AG08395 (cell line): ENCODE results near the gene TMOD1.
"Not testable (repeated sequence)": the region's sequence is repeated elsewhere in the genome, so short reads cannot be mapped to it uniquely, and the experiment has no call there.

ENCODE experiments used
- DNase-seq: peaks from one replicate; pipeline ENCODE4 v3.0.0; 2012; ENCODE audit warnings: mixed read lengths, low spot score

TMOD1 gene

DNA sequence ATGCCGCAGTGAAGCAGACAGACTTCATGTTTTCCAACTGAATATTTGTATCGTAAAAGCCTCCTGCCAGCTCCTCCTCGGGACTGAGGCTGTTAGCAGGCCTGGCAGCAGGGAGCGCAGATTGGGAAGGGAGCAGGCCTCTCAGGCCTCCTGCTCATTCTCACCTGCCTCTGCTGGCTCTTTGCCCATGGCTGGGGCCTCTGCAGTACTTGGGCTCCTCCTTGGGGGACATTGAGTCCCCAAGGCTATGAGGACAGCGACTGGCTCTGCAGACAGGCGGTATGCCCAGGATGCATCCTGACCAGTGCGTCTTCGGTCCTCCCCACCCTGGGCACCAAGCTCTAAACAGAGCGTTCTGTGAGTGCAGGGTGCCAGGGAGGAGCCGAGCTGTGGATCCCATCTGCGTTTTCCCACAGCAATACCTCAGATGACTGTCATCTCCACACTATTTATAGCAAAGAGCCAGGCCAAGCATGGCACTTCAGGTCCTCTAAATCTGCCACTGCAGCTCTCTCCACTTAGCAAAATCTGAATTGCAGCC is 93.0 kb downstream of the TMOD1 start:
- DNase-seq: no peak

DNA sequence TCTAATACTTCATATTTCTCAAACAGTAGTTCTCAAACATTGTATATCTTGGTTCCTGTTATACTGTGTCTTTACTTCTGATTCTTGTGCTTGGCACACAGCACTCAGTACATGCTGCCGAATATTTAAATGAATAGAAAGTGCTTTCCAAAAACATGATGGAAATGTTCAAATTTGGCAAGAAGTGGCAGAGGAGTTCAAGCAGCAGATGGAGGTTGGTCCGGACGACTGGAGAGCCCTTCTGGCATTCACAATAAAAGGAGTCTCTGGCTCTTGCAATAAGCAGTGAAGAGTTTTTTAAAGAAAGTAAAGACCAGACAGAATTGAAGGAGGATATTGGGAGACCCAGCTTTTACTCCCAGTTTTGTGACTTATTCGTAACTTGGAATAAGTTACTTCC is 95.4 kb downstream of the TMOD1 start:
- DNase-seq: no peak

DNA sequence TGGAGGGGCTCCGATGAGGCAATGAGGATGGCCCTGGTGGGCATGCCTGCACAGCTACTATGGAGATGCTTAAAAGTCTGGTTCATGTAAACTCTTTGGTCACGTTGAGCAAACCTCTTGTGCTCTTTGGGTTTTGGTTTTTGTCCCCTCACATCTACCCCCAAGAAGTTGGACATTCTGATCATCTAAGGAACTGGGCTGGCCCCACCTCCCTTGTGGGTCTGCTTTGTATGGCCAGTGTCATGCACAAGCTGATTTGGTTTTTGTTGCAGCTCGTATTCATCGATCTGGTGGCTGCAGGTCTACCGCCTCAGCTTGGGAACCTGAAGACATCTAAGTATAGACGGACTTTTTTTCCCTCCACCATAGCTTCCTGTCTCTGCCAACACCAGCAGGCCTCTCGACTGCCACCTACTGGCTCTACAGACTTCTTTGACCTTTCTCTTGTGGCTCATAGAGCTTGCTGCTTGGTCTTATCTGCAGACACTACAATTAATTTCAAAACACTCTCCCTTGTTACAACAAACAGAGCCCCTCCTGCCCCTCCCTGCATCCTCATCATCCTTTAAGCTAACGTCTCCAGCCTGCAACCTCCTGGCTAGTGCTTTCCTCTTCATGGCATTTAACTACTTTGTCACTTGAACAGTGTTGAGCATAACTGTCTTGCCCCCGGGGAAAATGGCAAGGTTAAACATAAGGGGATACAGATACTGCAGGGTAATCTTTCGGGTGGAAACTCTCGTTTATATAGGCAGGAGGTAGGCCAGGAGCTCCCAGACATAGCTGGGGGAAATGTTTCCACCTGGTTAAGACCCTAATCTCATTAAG is 97.2 kb downstream of the TMOD1 start:
- DNase-seq: peak; percentile 82

DNA sequence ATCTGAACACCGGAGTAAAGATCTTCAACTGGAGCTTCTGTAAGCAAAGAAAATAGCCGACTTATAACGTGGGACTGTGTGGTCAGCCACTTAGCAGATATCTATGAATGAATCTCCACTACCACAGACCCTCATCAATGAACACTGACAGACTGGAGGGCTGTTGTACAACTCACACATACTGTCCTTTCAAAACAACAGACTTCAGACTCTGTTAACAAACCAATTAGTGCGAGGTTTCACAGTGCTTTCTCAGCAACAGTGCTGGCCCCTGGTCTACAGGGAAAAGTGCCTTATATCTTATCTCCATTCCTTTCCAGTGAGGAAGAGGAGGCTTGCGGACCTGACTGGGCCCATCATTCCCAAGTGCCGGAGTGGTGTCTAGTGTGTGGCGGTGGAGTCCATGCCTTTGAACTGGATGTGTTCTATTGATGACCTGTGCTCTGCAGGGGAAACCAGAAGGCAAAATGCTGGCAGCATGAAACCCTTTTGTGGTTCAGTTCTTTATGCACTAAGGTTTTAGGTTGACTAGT is 97.9 kb downstream of the TMOD1 start:
- DNase-seq: no peak

DNA sequence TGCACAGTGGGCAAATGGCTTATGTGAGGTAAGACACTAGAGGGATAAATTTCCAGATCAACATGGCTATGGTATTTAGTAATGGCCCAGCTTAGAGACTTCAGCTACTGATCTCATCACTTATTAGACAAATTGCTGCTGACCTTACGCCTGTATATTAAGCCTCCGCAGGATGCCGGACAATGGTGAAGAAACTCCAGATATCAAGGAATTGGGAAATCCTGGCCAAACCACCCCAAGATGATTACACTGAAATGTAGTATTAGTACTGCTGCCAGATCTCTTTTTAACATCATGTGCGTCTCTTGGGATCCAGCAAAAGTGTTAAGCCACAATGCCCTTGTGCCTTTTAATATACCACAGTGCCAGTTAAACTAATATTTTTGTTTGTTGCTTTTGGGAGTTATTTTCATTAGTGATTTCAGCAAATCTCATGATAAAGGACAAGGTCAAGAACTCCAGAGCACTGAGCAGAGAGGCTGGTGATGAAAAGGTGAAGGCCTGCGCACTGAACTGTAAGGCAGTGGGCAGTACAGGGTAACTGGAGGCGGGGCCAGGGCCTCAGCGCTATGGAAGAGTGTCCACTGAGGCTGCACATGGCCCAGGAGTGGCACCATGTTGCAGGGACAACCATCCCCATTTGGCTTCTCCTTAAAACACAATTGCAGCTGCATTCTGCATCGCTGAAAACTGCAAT is 99.2 kb downstream of the TMOD1 start:
- DNase-seq: no peak

DNA sequence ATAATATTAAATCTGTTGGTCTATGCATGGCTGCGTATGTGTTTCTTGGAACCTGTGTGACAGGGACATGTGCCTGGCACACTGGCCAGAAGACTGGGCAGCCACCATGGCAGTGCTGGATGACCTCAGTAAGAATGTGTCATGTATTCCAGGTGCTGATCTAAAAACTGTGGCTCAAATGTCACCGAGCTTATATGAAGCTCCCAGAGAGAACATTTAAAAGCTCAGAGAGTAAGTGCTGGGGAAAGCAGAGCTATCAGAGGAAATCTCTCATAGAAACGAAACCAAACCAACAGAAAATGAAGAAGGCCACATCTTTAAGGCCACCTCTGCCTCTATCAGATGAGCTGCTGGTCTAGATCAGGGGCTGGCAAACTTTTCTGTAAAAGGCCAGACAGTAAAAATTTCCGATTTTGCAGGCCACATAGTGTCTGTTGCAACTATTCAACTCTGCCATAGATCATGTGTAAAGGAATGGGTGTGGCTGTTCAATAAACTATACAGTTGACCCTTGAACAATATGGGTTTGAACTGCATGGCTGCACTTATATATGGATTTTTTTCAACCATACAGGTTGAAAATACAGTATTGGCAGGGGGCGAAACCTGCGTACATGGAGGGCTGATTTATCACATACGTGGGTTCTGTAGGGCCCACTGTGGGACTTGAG is 99.9 kb downstream of the TMOD1 start:
- DNase-seq: no peak

DNA sequence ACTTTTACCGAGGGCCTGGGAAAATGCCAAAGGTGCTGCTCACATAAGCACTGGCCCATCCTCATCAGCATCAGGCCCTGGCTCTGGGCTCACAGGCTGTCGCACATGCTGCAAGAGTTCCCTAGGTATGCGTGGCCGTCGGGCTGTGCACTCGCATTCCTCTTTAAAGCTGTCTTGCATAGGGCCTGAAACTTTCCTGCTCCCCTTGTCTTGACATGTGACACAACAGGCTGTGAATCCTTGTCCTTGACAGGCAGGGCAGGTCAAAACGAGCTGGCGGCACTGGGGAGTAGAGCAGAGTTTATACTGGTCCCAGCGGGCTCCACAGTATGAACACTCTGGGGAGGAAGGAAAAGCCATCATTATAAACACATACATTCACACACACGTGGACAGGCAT is 101.0 kb downstream of the TMOD1 start:
- no peak for DNase-seq

DNA sequence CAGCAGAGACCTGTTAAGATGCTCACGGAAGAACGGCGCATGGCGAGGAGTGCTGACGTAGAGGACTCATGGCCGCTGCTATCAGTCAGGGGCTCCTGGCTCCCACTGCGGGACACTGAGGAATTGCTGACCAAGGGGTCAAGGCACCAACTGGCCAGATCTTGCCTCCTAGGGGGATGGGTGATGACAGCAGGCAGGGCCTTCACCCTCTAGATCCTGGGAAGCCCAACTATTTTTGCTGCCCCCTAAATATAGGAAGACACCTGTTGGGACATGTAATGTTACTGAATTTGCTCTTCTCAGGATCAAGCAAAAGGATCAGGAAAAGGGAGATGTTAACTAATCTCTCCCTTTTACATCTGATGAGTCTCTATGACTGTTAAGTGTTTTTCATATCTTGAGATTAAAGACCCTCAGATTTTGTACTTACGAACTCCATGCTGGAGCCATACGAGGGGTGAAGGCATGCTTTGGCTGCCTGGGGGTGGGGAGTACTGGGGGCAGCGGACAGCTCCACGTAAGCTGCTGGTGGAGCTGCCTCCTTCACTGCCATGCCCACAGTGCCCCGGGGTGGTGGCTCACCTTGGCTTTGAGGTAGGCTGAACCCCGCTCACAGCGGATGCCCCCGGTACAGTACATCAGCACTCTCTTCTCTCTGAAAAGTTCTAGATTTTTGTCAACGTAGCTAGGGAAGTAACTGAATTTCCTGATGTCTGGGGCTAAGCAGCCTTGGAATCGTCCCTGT is 103.6 kb downstream of the TMOD1 start:
- no peak for DNase-seq

DNA sequence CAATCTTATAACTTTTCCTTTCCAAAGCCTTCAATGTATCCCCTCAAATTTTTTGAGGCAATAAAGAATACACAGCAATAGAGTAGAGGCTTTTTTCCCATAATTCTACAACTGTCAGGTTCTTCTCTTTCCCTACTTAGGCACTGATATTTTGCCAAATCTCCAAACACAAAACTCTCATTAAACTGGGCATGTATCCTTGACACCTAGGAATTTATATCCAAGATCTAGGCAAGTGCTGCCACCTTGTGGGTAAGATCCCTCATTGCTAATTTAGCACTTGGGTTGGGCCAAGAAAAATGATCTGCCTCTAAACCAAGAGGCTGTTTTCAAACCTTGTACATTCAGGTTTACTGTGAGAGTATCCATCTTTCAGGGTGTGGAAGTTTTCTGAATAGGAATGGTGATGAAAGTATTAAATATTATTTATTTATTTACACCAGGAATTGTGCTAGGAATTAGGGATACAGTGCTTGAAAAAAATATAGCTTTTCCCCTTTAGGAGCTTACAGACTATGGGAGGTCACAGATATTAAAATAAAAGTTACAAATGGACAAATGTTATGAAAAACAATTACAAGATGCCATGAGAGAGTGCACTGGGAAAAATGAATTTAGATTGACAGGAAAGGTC is 114.1 kb downstream of the TMOD1 start:
- DNase-seq: peak; percentile 75

DNA sequence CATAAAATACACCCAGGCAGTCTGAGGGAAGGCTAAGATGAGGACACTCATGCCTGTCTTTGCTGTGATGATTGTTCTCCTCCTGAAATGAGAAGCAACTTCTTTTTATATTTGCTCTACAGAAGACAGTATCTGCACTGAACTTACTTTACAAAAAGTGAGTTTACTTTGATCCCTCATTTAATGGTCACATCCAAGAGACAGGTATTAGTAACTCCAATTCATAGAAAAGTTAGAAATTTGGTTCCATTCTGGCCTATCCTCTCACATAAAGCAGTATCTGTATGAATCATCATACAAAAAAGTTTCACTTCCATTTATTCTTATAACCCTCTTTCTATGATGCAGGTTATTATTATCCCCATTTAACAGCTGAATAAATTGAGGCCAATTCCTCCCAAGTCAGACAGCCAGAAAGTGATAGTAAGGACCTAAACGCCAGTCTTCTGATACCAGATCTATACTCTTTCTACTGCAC is 116.5 kb downstream of the TMOD1 start:
- no peak for DNase-seq

DNA sequence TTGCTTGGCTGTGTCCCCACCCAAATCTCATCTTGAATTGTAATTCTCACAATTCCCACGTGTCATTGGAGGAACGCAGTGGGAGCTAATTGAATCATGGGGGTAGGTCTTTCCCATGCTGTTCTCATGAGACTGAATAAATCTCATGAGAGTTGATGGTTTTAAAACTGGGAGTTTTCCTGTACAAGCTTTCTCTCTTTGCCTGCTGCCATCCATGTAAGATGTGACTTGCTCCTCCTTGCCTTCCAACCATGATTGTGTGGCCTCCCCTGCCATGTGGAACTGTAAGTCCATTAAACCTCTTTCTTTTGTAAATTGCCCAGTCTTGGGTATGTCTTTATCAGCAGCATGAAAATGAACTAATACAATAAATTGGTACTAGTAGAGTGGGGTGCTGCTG is 118.6 kb downstream of the TMOD1 start:
- DNase-seq: not testable (repeated sequence)

DNA sequence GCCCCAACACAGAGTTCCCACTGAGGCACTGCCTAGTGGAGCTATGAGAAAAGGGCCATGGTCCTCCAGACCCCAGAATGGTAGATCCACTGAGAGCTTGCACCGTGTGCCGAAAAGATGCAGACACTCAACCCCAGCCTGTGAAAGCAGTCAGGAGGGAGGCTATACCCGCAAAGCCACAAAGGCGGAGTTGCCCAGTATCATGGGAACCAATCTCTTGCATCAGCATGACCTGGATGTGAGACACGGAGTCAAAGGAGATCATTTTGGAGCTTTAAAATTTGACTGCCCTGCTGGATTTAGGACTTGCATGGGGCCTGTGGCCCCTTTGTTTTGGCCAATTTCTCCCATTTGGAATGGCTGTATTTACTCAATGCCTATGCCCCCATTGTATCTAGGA is 121.0 kb downstream of the TMOD1 start:
- not testable (repeated sequence) for DNase-seq

DNA sequence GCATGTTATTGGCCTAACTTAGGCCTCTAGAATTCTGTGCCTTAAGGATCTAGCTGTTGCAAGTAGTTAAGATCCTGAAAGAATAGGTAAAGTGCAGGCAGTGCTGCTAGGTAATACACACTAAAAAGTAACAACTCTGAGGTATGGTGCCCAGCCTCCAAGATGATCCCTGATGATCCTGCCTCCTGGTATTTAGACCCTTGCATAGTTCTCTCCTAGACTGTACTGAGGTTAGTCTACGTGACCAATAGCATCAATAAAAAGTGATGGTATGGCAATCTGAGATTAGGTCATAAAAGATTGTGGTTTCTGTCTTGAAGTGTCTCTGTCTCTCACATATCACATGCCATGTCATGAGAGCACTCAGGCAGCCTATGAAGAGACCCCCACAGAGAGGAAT is 122.5 kb downstream of the TMOD1 start:
- no peak for DNase-seq

DNA sequence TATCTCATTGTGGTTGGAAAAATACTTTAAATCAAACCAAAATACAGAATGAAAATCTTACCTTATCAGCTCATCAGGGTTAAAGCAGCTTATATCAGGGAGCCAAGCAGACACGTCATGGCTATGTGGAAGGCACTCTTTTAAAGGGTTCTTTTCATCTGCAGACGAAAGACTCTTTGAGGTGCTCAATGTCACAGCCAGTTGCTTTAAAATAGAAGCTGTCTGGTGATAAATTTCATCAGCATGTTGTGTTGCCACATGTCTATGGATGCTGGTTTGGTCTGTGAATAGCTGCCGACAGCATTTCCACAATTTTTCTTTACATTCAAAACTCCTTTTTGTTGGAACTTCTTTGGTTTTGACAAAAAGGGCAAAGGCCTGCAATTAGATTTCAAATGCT is 124.2 kb downstream of the TMOD1 start:
- no peak for DNase-seq

DNA sequence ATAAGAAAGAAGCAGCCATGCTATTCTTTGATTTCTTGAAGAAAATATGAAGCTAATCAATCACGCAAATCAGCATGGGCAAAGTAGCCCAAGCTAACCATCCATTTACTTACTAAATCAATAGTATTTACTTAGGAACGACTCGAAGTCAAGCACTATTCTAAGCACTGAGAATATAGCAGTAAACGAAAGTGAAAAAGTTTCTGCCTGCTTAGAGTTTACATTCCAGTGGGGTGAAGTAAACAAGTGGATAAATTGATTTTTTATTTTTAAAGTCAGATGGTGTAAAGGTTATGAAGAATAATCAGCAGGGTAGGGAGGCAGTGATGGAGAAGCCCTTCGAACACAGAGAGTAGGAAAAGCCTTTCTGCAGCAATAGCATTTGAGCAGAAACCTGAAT is 126.2 kb downstream of the TMOD1 start:
- DNase-seq: no peak

DNA sequence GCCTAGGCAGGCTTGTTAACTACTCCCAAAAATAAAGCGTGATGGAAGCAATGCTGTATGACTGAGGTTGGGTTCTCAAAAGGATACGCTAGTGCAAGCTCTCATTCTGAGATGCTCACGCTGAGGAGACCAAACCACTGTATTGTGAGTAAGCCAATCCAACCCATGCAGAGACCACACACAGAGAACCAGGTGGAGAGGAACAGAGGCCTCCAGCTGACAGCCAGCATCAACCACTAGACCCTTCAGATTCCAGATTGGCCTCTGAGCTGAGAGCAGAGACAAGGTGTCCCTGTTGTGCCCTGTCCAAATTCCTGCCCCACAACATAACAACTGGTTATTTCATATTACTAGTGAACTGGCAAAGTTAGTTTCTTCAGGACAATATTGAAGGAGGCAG is 127.2 kb downstream of the TMOD1 start:
- DNase-seq: no peak

DNA sequence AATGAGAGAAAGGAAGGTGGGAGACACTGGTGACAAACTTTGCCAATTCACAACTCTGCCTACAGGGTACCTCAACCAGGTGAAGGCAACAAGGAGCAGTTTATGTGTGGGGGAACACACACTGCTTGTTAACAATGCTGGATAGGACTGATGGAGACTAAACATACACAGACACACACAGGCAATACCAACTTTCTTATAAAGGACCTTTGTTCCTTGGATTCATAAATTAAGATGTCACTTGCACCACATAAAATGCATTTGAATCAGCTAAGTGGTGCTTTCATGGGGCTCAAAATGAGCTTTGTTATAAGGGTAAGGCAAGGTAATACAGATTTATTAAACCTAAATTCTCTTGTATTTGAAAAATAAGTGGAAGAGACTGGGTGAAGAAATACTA is 127.7 kb downstream of the TMOD1 start:
- DNase-seq: no peak

DNA sequence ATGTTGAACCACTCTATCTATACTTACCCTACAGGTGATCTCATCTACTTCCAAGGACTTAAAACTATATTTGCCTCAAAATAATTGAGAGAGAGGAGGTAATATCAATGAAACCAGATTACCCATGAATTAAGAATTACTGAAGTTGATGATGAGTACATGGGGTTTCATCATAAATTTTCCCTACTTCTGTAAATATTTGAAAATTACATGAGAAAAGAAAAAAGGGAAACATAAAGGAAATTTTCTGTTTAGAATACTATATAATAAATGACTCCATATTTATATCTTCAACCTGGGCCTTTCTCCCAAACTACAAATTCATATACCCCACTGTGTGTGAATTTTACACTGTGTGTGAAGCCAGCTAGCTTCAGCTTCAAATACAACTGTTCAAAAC is 129.1 kb downstream of the TMOD1 start:
- DNase-seq: no peak

DNA sequence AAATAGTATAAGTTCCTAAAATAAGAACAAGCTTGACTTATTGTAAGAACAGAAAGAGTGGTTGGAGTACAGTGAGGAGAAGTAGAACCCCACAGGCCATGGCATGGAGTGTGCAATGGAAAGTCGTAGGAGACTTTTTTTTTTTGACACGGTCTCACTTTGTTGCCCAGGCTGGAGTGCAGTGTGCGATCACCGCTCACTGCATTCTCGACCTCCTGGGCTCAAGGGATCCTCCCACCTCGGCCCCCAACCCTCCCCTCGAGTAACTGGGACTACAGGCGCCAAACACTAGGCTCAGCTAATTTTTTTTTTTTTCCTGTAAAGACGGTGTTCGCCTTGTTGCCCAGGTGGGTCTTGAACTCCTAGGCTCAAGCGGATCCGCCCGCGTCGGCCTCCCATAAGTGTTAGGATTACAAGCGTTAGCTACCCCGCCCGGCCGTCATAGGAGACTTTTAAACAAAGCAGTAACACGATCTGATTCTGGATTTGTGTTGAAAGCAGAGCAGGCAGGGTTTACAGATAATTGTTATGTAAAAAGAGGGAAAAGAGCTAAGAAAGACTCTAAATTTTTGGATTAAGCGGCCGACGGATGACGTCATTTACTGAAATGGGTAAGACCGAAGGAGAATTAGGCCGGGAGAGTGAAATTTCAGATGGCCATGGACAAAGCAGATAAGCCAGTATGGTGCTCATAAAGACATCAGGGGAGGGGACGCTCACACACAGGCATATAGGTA is 130.9 kb downstream of the TMOD1 start:
- peak; percentile 49 for DNase-seq
